PC-3 (cell line): ENCODE data around the gene GAB2.
"Not testable (repeated sequence)": the region's sequence is repeated elsewhere in the genome, so short reads cannot be mapped to it uniquely, and the experiment has no call there.

ENCODE experiments used
- EZH2 ChIP-seq: fragments of 300-600 bp; sonication (generic); IDR thresholded peaks from one replicate; pipeline ENCODE4 v1.6.1; 2017; ENCODE audit warnings: antibody characterized with exemption, mild to moderate bottlenecking, low read length; ENCODE audit not compliant: unreplicated experiment
- TF ChIP-seq, protein P1 (sequence below): fragments of 300-600 bp; sonication (generic); conservative IDR thresholded peaks from 2 replicates; pipeline ENCODE4 v1.5.1; 2017; ENCODE audit warnings: antibody characterized with exemption, low read depth, mild to moderate bottlenecking, low read length

DNA sequence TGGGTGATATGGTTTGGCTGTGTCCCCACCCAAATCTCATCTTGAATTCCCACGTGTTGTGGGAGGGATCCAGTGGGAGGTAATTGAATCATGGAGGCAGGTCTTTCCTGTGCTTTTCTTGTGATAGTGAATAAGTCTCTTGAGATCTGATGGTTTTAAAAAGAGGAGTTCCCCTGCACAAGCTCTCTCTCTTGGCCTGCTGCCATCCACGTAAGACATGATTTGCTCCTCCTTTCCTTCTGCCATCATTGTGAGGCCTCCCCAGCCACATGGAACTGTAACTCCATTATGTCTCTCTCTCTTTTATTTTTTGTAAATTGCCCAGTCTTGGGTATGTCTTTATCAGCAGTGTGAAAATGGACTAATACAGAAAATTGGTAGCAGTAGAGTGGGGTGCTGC is 145.8 kb downstream of the GAB2 start:
- TF ChIP-seq, protein P1, sequence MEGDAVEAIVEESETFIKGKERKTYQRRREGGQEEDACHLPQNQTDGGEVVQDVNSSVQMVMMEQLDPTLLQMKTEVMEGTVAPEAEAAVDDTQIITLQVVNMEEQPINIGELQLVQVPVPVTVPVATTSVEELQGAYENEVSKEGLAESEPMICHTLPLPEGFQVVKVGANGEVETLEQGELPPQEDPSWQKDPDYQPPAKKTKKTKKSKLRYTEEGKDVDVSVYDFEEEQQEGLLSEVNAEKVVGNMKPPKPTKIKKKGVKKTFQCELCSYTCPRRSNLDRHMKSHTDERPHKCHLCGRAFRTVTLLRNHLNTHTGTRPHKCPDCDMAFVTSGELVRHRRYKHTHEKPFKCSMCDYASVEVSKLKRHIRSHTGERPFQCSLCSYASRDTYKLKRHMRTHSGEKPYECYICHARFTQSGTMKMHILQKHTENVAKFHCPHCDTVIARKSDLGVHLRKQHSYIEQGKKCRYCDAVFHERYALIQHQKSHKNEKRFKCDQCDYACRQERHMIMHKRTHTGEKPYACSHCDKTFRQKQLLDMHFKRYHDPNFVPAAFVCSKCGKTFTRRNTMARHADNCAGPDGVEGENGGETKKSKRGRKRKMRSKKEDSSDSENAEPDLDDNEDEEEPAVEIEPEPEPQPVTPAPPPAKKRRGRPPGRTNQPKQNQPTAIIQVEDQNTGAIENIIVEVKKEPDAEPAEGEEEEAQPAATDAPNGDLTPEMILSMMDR = not testable (repeated sequence)
- TF ChIP-seq EZH2 = not testable (repeated sequence)
